Measurements from ENCODE around the gene RNF20. TPM values are rescaled to one million over a fixed set of nuclear protein-coding genes. Genes with fewer than 3 reads are reported as not detected.
"Not testable (repeated sequence)": the region's sequence is repeated elsewhere in the genome, so short reads cannot be mapped to it uniquely, and the experiment has no call there.

The RNF20 gene
- total RNA-seq, 6 donors from 2014 or later, result 12.2 to 45.6 (median 29.6) TPM

DNA sequence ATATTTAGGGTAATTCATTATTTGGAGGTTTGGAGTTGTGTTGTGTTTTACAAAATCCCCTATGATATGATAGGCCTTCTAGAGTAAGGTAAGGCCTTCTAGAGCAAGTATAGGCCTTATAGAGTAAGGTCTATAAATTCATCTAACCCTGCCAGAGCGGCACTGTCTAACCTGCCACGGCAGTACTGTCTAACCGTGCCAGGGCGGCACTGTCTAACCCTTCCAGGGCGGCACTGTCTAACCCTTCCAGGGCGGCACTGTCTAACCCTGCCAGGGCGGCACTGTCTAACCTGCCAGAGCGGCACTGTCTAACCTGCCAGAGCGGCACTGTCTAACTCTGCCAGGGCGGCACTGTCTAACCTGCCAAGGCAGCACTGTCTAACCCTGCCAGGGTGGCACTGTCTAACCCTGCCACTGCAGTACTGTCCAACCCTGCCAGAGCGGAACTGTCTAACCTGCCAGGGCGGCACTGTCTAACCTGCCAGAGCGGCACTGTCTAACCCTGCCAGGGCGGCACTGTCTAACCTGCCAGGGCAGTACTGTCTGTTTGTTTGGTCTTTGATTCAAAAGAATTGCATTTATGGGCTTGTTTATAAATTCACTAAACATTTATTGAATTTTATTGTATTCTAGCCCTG is 9.6 kb downstream of the RNF20 start:
- TF ChIP-seq EP300 (IDR thresholded peaks at IDR 0.05), result no peak
- TF ChIP-seq, protein P1, sequence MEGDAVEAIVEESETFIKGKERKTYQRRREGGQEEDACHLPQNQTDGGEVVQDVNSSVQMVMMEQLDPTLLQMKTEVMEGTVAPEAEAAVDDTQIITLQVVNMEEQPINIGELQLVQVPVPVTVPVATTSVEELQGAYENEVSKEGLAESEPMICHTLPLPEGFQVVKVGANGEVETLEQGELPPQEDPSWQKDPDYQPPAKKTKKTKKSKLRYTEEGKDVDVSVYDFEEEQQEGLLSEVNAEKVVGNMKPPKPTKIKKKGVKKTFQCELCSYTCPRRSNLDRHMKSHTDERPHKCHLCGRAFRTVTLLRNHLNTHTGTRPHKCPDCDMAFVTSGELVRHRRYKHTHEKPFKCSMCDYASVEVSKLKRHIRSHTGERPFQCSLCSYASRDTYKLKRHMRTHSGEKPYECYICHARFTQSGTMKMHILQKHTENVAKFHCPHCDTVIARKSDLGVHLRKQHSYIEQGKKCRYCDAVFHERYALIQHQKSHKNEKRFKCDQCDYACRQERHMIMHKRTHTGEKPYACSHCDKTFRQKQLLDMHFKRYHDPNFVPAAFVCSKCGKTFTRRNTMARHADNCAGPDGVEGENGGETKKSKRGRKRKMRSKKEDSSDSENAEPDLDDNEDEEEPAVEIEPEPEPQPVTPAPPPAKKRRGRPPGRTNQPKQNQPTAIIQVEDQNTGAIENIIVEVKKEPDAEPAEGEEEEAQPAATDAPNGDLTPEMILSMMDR (IDR thresholded peaks at IDR 0.05), result no peak
- TF ChIP-seq POLR2A (IDR thresholded peaks at IDR 0.05), result no peak
- no peak for TF ChIP-seq POLR2AphosphoS5 (IDR thresholded peaks at IDR 0.05)
- Histone ChIP-seq H3K27ac (no peak overlapping the region), H3K27me3 (no peaks in the 10 kb centered on the region), H3K9me3 (no peaks in the 10 kb centered on the region), H3K4me3 (no peak overlapping the region), H3K4me1 (no peaks in the 10 kb centered on the region), H3K36me3 (peaks cover 26 to 91% (median 47%) of the 10 kb centered on the region in 4 donors)
- whole genome bisulfite sequencing, 2 donors, result 97 to 98% methylated on average over 10 to 14 of the region's 14 CpGs
- peak in 1 of 2 donors; percentile 13 for DNase-seq
- no peak for ATAC-seq (ENCODE audit: low FRiP score in 2 of 2)

DNA sequence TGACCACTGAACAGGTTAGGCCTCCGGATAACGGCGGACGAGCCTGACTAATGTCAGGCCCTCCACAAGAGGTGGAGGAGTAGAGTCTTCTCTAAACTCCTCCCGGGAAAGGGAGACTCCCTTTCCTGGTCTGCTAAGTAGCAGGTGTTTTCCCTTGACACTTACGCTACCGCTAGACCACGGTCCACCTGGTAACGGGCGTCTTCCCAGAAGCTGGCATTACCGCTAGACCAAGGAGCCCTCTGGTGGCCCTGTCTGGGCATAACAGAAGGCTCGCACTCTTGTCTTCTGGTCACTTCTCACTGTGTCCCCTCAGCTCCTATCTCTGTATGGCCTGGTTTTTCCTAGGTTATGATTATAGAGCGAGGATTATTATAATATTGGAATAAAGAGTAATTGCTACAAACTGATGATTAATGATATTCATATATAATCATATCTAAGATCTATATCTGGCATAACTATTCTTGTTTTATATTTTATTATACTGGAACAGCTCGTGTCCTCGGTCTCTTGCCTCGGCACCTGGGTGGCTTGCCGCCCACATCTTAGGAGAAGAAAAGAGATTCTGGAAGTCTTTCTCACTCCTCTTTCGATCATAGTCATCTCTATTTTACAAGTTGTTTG is 15.9 kb downstream of the RNF20 start:
- H3K4me1 ChIP-seq; ATAC-seq (ENCODE audit: low FRiP score in 2 of 2); H3K27me3 ChIP-seq; DNase-seq; H3K9me3 ChIP-seq; H3K27ac ChIP-seq; H3K4me3 ChIP-seq: not testable (repeated sequence)
- TF ChIP-seq, protein P1 (IDR thresholded peaks at IDR 0.05), result peak in 1 of 6 experiments; percentile 38
- 87 to 90% methylated on average over 18 of the region's 18 CpGs for WGBS, 2 donors
- H3K36me3 ChIP-seq, result peaks cover 51 to 96% (median 56%) of the 10 kb centered on the region in 4 donors

DNA sequence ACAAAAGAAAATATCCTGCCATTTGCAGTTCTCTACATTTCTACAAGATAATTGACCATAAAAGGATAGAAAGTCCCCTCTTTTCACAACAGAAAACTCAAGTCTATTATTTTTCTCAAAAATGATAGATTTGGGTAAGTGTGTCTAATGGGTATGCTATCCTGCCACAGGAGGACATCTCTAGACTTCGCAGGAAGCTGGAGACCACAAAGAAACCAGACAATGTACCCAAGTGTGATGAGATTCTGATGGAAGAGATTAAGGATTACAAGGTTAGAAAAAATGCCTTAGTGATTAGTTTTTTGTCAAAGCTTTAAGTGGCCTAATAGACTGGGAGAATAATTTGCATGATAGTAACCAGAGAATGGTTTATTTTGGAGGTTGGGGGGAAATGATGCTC is 28.1 kb downstream of the RNF20 start:
- H3K4me3 ChIP-seq, result no peak overlapping the region
- DNase-seq (no peak), ATAC-seq (ENCODE audit: low FRiP score in 2 of 2) (no peak)
- whole genome bisulfite sequencing, 2 donors, result 87 to 96% methylated on average over 1 of the region's 1 CpG
- H3K36me3 ChIP-seq, result peaks cover 17 to 97% (median 52%) of the 10 kb centered on the region in 4 donors
- H3K27ac ChIP-seq, result no peak overlapping the region
- TF ChIP-seq POLR2A (IDR thresholded peaks at IDR 0.05) (no peak), POLR2AphosphoS5 (IDR thresholded peaks at IDR 0.05) (no peak), EP300 (IDR thresholded peaks at IDR 0.05) (no peak)
- TF ChIP-seq, protein P1 (IDR thresholded peaks at IDR 0.05), result no peak
- no peaks in the 10 kb centered on the region for H3K4me1 ChIP-seq
- no peaks in the 10 kb centered on the region for H3K9me3 ChIP-seq
- H3K27me3 ChIP-seq, result no peaks in the 10 kb centered on the region

DNA sequence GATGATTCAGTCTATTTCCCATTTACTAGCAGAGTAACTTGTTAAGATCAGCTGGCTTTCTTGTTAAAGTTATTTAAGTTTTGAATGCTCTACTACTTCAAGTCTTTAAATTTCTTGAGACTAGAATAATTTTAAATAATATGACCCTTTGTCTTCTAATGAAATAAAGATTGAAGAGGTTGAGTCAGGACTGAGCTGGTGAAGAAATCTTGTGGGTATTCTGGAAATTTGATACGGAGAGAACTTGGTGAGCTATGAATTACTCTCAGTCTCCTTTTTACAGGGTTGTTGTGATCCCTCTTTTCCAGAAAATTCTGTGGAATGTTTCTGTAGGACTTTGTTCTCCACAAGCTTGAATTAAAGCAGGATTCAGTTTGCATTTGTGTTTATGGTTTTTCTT is 29.3 kb downstream of the RNF20 start:
- Histone ChIP-seq H3K4me1 (no peaks in the 10 kb centered on the region), H3K36me3 (peaks cover 17 to 97% (median 48%) of the 10 kb centered on the region in 4 donors), H3K9me3 (no peaks in the 10 kb centered on the region), H3K4me3 (no peak overlapping the region), H3K27ac (no peak overlapping the region), H3K27me3 (no peaks in the 10 kb centered on the region)
- no peak for DNase-seq
- WGBS, 2 donors, result 93 to 100% methylated on average over 1 of the region's 1 CpG
- TF ChIP-seq, protein P1 (IDR thresholded peaks at IDR 0.05), result no peak
- TF ChIP-seq POLR2A (IDR thresholded peaks at IDR 0.05), result no peak
- no peak for TF ChIP-seq POLR2AphosphoS5 (IDR thresholded peaks at IDR 0.05)
- ATAC-seq (ENCODE audit: low FRiP score in 2 of 2), result no peak

DNA sequence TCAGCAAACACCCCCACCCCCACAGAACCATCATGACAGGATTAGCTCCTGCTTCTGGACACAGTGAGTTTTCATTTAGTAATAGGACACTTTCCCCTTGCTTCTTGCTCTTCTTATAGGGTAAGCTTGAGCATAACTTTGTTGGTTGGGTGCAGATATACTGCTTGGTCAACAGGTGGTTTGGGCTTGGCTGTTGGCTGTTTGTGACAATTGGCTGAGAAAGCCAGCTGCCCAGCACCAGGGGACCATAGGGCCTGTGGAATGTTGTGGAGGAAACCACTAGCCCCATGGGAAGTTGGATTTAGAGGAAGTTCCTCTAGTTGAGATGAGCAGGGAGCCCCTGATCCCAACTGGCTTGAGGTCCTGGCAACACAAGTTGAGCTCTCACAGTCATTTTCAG is 30.6 kb downstream of the RNF20 start:
- DNase-seq (no peak), ATAC-seq (ENCODE audit: low FRiP score in 2 of 2) (no peak)
- TF ChIP-seq, protein P1 (IDR thresholded peaks at IDR 0.05), result no peak
- TF ChIP-seq EP300 (IDR thresholded peaks at IDR 0.05) (no peak), POLR2A (IDR thresholded peaks at IDR 0.05) (no peak), POLR2AphosphoS5 (IDR thresholded peaks at IDR 0.05) (no peak)
- no peaks in the 10 kb centered on the region for H3K4me1 ChIP-seq
- no peak overlapping the region for H3K4me3 ChIP-seq
- H3K9me3 ChIP-seq, result no peaks in the 10 kb centered on the region
- H3K36me3 ChIP-seq, result peaks cover 17 to 90% (median 42%) of the 10 kb centered on the region in 4 donors
- H3K27ac ChIP-seq, result no peak overlapping the region
- H3K27me3 ChIP-seq, result no peaks in the 10 kb centered on the region

Measured in upper lobe of left lung (tissue), 6 donors.